GM18499 (cell line): ENCODE data around the gene ADCY7.
A peak's percentile ranks its signal among the peaks of the same experiment; 100 is the strongest.
"Not testable (repeated sequence)": the region's sequence is repeated elsewhere in the genome, so short reads cannot be mapped to it uniquely, and the experiment has no call there.

Experiments
- ATAC-seq: cut with Tn5 transposase; IDR thresholded peaks from one replicate; pipeline ENCODE4 v1.9.1; 2021; ENCODE audit warnings: moderate number of reproducible peaks; ENCODE audit not compliant: insufficient read depth, unreplicated experiment

ADCY7 gene

DNA sequence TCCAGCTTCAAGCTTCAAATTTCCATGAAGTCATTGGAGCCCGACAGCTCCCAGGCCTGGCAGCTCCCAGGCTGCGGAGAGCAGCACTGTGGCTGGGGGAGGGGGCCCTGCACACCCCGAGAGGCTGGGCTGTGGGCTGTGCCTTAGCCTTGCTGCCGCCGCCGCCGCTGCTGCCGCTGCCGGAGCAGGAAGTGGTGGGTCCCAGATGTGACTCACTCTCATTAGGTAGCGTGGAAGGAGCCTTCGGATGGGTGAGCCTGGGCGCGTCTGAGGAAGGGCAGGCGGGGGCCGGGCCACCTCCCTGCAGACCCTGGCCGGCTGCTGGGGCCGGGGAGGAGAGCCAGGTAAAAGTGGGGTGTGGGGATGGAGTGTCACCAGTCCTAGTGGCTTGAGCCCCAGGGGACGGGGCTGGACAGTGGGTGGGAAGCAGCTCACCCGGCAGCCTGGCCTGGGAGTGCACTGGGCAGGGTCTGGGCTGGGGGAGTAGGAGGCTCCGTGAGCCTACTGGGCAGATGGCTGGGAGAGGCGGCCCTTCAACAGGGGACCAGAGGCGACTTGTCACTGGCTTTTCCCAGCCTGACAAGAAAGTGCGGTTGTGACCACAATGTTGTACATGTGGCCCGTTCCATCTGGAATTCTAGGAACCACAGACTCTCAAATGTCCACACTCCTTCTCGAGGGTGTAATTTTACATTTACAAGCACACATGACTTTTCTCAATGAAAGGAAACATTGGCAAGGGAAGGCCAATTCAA lies at the start of gene ADCY7:
ADCY7 (plus strand) TSS at position 215 of the 755 bp plus-strand sequence. CDS start 21,629 bp downstream, outside the sequence.
- ATAC-seq: peak; percentile 49

DNA sequence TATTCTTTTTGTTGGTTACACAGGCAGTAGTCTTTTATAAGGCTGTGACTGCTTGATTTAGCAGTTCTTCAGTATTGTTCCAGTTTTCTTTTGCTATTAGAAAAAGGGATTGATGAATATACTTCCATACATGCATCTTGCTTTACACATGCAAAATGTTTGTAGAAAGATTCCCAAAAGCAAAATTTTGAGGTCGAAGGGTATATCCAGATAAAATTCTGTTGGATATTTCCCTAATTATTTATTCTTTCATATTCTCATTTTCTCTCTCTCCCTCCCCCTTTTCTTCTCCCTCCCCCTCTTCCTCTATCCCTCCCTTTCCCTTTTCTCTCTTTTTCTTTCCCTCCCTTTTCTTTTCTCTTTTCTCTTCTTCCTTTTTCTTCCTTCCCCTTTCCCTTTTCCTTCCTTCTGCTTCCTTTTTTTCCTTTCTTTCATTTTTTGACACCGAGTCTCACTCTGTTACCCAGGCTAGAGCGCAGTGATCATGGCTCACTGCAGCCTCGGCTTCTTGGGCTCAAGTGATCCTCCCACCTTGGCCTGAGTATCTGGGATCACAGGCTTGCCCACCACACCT lies 46.9 kb upstream of the ADCY7 start:
- ATAC-seq: no peak

DNA sequence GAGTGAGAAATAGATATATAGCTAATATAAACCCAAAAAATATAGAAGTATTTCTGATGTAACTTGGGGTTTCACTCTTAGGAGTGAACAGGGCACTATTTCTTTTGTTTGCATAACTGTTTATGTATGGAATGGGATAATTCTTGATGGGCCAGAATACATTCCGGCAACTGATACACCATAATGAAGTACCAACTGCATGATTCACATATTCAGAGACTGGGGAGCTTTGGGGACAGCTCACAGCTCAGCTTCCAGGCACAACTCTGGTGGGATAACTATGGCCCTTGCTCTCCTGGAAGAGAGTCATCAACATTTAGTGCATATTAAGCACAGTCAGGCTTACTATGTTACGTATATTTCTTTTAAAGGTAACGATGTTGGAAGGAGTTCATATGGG lies 42.1 kb upstream of the ADCY7 start:
- no peak for ATAC-seq

DNA sequence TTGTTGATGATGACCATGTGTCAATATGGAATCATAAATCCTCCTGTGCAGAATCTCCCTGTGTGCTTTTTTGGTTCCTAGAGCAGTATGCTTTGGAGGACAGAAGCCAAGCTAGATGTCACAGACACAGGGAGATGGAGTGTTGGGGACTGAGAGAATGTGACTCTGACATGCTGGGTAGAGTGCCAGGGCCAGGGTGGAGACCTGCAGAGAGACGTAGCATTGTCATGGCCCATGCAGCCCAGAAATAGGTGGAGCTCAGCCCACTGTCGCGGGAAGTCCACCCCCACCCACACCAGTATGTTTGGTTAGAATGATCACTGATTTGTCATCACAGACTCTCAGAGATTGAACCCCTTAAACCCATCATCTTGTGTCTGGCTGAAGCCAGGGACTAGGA lies 39.2 kb upstream of the ADCY7 start:
- no peak for ATAC-seq

DNA sequence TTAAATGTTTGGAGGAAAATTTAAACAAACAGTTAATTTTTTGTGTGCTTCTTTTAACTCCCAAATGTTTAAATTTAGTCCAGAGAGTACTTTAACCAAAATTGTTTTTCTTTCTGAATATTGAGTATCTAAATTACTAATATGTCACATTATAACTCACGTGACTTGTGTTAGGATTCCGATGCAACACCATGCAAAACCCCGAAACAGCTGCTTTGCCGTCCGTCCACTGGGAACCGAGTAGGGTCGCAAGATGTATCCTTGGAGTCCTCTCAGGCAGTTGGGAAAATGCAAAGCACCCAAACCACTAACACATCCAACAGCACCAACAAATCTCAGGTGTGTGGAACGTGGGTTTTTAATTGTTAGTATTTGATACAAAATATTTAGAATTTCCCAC lies 38.7 kb upstream of the ADCY7 start:
- ATAC-seq: no peak

DNA sequence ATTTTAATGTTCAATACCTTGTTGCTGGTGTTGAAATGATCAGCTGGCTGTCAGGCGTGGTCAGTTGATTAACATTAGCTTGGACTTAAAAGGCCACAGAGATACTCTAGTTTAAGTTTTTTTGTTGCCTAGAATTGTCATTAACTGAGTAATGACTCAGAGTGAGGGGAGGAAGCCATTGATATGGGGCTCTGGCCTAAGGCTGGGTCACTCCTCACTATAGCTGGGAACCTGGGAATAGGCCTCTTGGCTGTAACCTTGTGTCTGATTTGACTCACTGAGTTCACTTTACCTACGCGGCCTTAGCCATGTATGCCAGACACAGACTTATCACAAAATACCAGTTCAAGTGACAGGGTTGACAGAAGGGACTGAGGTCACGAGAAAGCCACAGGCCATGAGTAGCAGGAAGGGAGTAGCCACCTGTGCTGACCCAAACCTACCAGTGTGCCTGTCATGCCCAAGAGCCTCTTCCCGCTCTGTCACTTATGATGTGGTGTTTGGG lies 37.9 kb upstream of the ADCY7 start:
- ATAC-seq: no peak

DNA sequence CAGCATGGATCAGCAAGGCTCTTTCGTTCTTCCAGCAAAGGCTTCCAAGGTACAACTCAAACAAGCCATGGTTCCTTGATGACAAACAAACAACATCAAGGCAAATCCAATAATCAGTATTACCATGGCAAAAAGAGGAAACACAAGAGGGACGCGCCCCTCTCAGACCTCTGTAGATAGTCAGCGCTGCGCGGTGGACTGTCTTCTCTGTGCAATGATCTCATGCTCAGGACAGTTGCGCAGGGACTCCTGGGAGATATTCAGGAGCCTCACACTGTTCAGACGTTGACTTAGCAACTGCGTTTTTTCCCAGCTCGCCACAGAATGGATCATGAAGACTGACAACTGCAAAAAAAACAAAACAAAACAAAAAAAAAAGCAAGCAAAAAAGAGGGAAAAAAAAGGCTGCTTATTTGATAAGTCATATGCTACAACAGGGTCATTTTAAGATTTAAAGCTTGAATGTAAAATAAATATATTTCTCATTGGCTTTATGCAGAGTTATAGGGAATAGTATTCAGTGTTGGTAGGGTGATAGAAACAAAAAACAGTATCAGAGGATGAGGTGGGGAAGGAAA lies 37.1 kb upstream of the ADCY7 start:
- no peak for ATAC-seq

DNA sequence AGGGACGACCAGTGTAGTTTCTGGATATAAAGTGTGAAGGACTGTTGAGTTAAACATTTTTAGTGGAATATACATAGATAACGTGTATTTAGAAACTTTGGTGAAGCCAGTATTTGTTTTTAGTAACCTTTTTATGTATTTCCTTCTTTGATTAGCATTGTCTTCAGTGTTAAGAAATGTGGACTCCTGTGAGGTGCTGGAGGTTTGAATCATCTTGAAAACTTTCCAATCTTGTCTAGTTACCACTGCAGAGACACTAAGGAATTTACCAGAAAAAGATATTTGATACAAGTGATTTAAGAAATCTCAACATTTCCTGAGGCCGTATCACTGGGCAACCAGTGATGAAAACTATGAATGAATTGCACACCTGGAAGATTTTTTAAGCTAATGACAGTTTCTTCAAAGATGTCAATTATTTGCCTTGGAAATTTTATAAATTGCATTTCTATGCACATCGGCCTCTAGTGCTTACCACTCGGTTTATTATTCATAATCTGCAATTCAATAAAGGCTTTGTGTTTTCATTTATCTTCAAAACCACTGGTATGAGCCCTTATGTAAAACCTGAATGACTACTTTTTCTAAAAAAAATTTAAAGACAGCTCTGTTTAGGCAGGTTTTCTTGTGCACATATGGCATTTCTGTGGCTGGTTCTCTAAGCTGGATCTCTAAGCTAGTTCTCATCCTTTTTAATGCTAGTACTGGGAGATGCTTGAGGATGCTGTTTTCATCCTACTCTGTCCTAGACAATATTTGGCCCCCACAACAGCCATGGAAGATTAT lies 31.4 kb upstream of the ADCY7 start:
- ATAC-seq: no peak

DNA sequence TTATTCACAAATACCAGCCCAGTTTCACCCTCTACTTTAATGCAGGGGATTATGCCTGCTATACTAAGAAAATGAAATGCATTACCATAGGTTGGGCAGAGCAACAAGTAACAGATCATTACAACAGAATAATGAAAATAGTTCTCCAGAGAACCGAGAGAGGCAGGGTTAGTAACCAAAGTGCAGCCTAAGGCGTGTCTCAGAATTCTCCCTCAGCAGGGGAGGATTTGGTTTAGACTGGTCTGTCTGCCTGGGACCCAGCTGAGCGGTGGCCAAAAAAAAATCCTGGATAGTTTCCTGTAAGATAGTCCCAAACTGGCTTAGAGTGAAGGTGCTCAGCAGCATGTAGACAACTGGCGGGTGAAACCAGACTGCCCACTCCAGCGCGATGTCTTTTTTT lies 30.8 kb upstream of the ADCY7 start:
- no peak for ATAC-seq

DNA sequence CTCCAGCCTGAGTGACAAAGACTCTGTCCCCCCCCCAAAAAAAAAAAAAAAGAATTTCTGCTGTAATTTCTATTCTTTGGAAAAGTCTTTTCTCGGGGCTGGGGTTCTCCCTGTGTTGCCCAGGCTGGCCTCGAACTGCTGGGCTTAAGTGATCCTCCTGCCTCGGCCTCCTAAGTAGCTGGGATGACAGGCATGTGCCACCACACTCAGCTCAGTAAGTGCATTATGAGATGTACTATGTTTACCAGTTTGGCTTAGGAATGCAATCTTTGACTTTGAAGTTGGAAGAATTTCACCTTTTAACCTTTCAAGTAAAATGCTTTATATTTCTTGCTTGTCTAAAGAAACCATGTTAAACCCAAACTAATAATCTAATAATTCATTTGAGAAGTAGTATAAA lies 28.0 kb upstream of the ADCY7 start:
- ATAC-seq: no peak

DNA sequence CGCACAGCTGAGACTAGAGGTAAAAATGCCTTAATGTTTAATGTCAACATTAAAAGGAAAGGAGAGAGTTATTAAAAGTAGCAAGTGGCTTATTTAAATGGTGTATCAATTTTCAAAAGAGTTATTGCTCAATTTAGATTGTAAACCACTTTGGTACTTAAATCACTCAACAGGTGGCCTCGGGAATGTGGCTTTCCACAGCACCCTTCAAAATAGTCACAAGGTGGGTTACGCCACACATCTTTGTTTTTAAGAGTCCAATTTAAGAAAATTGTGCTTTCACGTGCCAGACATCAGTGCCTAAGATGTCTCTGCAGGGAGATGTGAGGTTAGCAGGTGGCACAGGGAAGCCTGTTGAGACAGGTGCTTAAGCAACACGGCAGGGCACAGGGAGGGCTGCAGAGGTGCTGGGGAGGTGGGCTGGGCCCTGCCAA lies 27.5 kb upstream of the ADCY7 start:
- no peak for ATAC-seq

DNA sequence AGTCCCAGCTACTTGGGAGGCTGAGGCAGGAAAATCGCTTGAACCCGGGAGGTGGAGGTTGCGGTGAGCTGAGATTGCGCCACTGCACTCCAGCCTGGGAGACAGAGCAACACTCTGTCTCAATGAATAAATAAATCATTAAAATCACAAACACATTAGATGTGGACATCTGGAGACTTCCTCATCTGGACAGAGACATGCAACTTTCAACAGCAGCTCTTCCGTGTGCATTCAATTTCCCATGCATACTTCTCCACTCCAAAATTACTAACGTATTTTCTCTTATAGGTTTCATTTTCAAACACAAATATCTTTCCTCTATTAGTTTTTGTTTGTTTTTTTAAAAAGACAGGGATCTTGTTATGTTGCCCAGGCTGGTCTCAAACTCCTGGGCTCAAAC lies 23.3 kb upstream of the ADCY7 start:
- ATAC-seq: not testable (repeated sequence)

DNA sequence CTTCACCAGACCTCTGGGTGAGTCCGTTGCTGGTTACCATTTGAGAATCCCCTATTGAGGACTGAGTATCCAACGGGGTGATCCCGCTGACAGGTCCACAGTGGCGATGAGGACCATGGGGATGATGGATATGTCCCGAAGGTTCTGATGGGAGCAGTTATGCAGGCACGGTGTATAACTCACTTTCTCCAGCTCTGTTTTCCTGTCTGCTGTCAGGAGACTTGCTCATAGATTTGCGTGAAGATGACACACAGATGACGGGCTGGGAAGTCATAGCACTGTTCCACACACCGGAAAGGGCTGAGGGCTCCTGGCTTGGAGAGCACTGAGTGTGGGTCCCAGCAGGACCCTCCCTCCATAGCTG lies 22.2 kb upstream of the ADCY7 start:
- no peak for ATAC-seq

DNA sequence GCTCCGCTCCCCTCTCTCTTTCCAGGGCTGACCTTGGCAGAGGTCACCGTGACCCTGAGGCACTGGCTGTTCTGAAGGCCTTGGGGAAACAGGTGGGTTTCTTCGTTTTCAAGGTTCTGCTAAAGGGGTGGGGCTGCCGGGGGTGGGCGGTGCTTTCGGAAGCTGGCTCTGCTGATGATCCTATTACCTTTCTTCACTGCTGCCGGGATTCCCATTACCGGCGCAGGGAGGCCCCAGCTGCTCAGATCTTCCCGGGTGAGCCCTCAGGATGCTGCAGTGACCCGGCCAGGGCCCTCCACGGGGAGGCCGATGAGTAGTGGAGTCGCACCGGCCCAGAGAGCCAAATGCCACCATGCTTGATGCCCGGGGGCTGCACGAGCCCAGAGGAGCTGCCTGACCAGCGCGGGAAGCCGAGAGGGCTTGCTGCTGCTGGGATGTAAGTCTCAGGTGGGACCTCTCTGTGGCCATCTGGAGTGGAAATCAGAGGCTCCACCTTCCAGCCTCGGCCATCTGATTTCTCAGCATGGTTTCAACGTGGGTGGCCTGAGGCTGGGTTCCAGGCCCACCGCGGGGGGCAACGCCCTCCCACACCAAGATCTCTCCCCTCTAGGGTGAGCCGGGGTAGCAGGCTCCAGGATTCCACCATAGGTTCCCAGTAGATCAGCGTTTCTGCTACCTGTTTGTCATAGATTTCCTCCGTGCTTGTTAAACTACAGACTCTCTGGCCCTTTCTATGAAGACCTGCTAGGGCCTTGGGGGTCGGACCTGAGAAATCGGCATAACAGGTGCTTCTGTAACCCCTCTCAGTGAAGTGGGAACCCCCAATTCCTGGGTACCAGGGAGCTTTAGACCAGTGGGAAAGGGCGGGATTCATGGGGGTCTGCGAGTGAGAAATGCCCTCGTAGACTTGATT lies 21.6 kb upstream of the ADCY7 start:
- no peak for ATAC-seq

DNA sequence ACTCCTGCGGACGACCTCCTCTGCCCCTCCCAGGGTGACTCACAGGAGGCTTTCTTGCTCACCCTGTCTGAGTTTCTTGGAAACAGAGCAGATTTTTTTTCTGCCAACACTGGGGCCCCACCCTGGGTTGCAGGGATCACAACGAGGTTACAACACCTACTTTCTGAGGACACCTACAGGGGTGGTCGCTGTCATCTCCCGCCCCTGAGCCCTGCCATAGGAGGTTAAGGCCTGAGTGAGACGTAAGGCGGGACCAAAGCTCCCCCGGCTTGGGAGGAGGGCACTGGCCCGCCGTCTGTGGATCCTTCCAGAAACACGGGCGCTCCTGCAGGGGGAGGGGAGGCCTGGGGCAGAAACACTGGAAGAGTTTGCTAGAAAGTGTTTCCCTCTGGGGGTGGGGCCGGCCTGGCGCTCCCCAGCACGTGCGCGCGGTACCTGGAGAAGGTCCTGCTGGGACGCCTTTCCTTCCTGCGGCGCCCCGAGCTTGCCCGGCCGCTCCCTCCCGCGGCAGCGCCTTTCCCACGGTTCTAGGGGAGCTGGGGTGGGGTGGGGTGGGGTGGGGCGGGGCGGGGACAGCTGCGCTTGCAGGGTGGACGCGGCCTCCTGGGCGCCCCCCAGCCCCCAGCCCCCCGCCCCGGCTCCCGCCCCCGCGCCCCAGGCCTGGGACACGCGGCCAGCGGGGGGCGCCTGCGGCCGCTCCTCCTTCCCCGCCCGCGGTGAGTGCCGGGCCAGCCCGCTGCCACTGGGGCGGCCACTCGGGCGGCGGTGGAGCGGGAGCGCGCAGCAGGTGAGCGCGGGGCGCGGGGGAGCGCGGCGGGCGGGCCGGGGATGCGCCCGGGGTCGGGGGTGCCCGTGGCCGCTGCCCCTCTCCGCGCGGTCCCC lies 20.7 kb upstream of the ADCY7 start:
- no peak for ATAC-seq

DNA sequence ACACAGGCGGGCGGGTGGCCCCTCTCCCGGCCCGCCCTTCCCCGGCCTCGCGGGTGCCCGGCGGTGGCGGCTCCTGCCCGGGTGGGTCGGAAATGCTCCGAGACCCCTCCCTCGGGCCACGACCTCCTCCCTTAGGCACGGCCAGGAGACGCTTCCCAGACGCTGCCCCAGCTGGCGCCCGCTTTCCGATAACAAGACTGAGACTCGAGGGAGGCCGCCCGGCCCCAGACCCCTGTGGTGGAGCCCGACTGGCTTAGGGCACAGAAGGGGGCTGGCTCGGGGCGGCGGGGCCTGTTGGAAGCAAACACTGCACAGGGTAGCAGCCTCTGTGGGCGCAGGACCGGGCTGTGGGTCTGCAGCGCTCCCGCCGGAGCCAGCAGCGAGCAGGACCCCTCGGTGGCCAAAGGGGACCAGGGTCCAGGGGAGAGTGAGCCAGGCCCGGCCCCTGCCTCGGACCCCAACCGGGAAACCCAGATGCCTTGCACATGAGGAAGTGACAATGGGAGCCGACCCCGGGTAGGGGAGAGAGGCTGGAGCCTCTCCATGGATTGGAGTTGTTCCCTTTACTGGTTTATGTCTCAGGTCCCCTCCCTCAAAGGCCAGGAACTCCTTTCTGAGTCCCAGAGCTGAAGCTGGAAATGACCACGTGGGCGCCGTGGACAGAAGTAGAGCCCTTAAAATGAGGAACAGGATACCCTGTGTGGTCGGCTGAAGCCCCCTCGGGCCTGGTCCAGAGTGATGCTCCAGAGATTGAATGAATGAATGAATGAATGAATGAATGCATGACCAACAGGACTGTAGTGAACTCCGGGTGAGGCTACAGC lies 19.8 kb upstream of the ADCY7 start:
- ATAC-seq: no peak

DNA sequence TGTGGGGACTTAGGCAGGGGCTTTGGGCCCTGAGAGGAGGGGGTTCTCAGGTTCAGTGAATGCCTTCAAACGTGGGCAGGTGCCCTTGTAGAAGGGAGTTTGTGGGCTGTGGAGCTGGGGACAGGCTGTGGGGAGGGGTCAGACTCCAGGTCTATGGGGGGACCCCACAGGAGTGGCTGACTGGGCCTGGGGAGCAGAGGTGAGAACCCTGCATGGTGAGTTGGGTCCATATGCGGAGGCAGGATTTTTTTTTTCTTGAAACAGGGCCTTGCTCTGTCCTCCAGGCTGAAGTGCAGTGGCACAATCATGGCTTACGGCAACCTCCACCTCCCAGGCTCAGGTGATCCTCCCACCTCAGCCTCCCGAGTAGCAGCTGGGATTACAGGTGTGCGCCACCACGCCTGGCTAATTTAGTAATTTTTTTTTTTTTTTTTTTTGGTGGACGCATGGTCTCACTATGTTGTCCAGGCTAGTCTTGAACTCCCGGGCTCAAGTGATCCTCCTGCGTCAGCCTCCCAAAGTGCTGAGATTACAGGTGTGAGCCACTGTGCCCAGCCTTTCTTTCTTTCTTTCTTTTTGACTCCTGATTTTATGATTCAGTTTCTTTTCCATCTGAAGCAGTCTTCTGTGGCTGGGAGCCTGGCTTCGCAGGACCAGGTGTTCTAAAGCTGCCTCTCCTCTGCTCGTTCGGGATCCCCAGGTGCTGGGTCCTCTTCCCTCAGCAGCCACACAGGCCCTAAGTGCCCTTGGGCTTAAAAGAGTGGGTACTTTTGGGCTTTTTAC lies 19.0 kb upstream of the ADCY7 start:
- no peak for ATAC-seq
